GM23248 (cell line): ENCODE measurements around the gene RAC2. TPM values are rescaled to one million over a fixed set of nuclear protein-coding genes. Genes with fewer than 3 reads are reported as not detected.

Experiments
- DNase-seq: peaks from one replicate; pipeline ENCODE4 v3.0.0-alpha.2; 2015
- H2AFZ ChIP-seq: fragments of 200-600 bp; sonication (generic); 2 replicates; pipeline ENCODE4 v1.6.1; 2016; ENCODE audit warnings: antibody characterized with exemption
- H3F3A ChIP-seq: fragments of 200-600 bp; sonication (generic); 2 replicates; pipeline ENCODE4 v1.6.1; 2016; ENCODE audit warnings: mild to moderate bottlenecking, antibody characterized with exemption, mixed run types; ENCODE audit not compliant: insufficient read depth
- H3K27ac ChIP-seq: fragments of 200-600 bp; sonication (generic); 2 replicates; pipeline ENCODE4 v1.5.1; 2016; ENCODE audit warnings: mild to moderate bottlenecking
- H3K27me3 ChIP-seq: fragments of 200-600 bp; sonication (generic); replicated peaks from 2 replicates; pipeline ENCODE4 v1.6.1; 2016; ENCODE audit warnings: mild to moderate bottlenecking; ENCODE audit not compliant: insufficient read depth
- H3K36me3 ChIP-seq: fragments of 200-600 bp; sonication (generic); 2 replicates; pipeline ENCODE4 v1.6.1; 2016; ENCODE audit warnings: low read depth, mild to moderate bottlenecking
- H3K4me1 ChIP-seq: fragments of 200-600 bp; sonication (generic); 2 replicates; pipeline ENCODE4 v1.6.1; 2016; ENCODE audit warnings: mild to moderate bottlenecking; ENCODE audit not compliant: insufficient read depth
- H3K4me2 ChIP-seq: fragments of 200-600 bp; sonication (generic); one replicate; pipeline ENCODE4 v1.6.1; 2016; ENCODE audit warnings: mild to moderate bottlenecking; ENCODE audit not compliant: unreplicated experiment
- H3K4me3 ChIP-seq: fragments of 200-600 bp; sonication (generic); 2 replicates; pipeline ENCODE4 v1.5.1; 2016; ENCODE audit warnings: mild to moderate bottlenecking
- H3K79me2 ChIP-seq: fragments of 200-600 bp; sonication (generic); 2 replicates; pipeline ENCODE4 v1.6.1; 2016; ENCODE audit warnings: mild to moderate bottlenecking; ENCODE audit not compliant: insufficient read depth
- H3K9ac ChIP-seq: fragments of 200-600 bp; sonication (generic); 2 replicates; pipeline ENCODE4 v1.6.1; 2016; ENCODE audit warnings: mild to moderate bottlenecking
- H3K9me2 ChIP-seq: fragments of 200-600 bp; sonication (generic); 2 replicates; pipeline ENCODE4 v1.6.1; 2016; ENCODE audit warnings: mixed run types, mild to moderate bottlenecking, moderate library complexity; ENCODE audit not compliant: insufficient read depth
- H3K9me3 ChIP-seq: fragments of 200-600 bp; sonication (generic); one replicate; pipeline ENCODE4 v1.6.1; 2017; ENCODE audit warnings: low read depth
- H4K20me1 ChIP-seq: fragments of 200-600 bp; sonication (generic); 2 replicates; pipeline ENCODE4 v1.6.0; 2016; ENCODE audit not compliant: insufficient read depth
- EZH2 ChIP-seq: fragments of 200-600 bp; sonication (generic); IDR thresholded peaks from 2 replicates; pipeline ENCODE4 v1.6.1; 2018; ENCODE audit warnings: antibody characterized with exemption, mild to moderate bottlenecking; ENCODE audit not compliant: insufficient read depth, poor library complexity, severe bottlenecking
- EZH2phosphoT487 ChIP-seq: fragments of 200-600 bp; sonication (generic); IDR thresholded peaks from 2 replicates; pipeline ENCODE4 v1.6.1; 2018; ENCODE audit warnings: antibody characterized with exemption, moderate library complexity, mild to moderate bottlenecking, low read depth; ENCODE audit not compliant: insufficient read depth
- whole genome bisulfite sequencing, 2 experiments: methylation state at CpG; one replicate each; pipeline ENCODE4 v1.1.6; 2015 to 2017; ENCODE audit warnings: low lambda C conversion rate in 2 of 2, low coverage in 1 of 2; ENCODE audit errors: missing lambda C conversion rate in 2 of 2; 5-methylcytosine and 5-hydroxymethylcytosine counted together
- in situ Hi-C: fragments of 300-500 bp; cut with MboI; formaldehyde crosslinking; loops from 2 replicates; pipeline ENCODE4 v1.15.0; 2020
- polyA plus RNA-seq: library from polyadenylated mRNA; unstranded; fragments of >200 nt; fragmentation: Nextera tagmentation; extraction: Ambion mirVana; gene quantifications from 2 replicates; pipeline ENCODE4 v1.2.1, GENCODE V29; 2016
- total RNA-seq: library from RNA; depleted of rRNA; stranded (reverse); fragments of >200 nt; shearing (Covaris generic); gene quantifications from 2 replicates; pipeline ENCODE4 v1.2.3, GENCODE V29; 2014

Gene RAC2
- total and polyA plus RNA-seq, 2 experiments from 2014 or later, result 34.9 to 35.1 TPM

GRCh38 chr22:37183432-37184379 lies 60.4 kb downstream of the RAC2 start:
- Histone ChIP-seq H3K9me2 (no peaks in the 10 kb centered on the region), H3K4me1 (peaks cover 22% of the 10 kb centered on the region), H3K9me3 (no peaks in the 10 kb centered on the region), H3K36me3 (no peaks in the 10 kb centered on the region), H3K79me2 (no peaks in the 10 kb centered on the region), H3K9ac (no peak overlapping the region), H3K4me3 (no peak overlapping the region), H2AFZ (no peak overlapping the region), H4K20me1 (no peaks in the 10 kb centered on the region), H3K4me2 (no peak overlapping the region), H3K27me3 (no peaks in the 10 kb centered on the region), H3K27ac (no peak overlapping the region), H3F3A (peaks cover 12% of the 10 kb centered on the region)
- no peak for DNase-seq
- in situ Hi-C loops, result no loop called here
- TF ChIP-seq EZH2phosphoT487 (no peak), EZH2 (no peak)
- 82 to 83% methylated on average over 17 of the region's 17 CpGs for WGBS, 2 experiments

- peaks cover 14% of the 10 kb centered on the region for H3K4me1 ChIP-seq
- TF ChIP-seq EZH2phosphoT487 (no peak), EZH2 (no peak)
- no peak overlapping the region for H3K27ac ChIP-seq
- H2AFZ ChIP-seq, result no peak overlapping the region
- no peaks in the 10 kb centered on the region for H4K20me1 ChIP-seq
- H3K9ac ChIP-seq, result no peak overlapping the region
- H3K9me3 ChIP-seq, result no peaks in the 10 kb centered on the region
- H3K79me2 ChIP-seq, result no peaks in the 10 kb centered on the region
- 72 to 79% methylated on average over 3 of the region's 3 CpGs for WGBS, 2 experiments
- in situ Hi-C loops, result no loop called here
- no peaks in the 10 kb centered on the region for H3K27me3 ChIP-seq
- no peaks in the 10 kb centered on the region for H3K36me3 ChIP-seq
- H3K4me3 ChIP-seq, result no peak overlapping the region
- H3K9me2 ChIP-seq, result no peaks in the 10 kb centered on the region
- DNase-seq, result no peak
- no peak overlapping the region for H3K4me2 ChIP-seq
- peaks cover 7% of the 10 kb centered on the region; the same call in 1 of the 2 replicates for H3F3A ChIP-seq
Observed at GRCh38 chr22:37182949-37183245, 61.2 kb downstream of the RAC2 start.

- Histone ChIP-seq H3F3A (peaks cover 3% of the 10 kb centered on the region; the same call in 1 of the 2 replicates), H2AFZ (no peak overlapping the region), H3K9me3 (no peaks in the 10 kb centered on the region), H3K27me3 (no peaks in the 10 kb centered on the region), H3K36me3 (no peaks in the 10 kb centered on the region), H3K4me1 (peaks cover 8% of the 10 kb centered on the region), H3K9me2 (no peaks in the 10 kb centered on the region), H3K4me2 (no peak overlapping the region), H3K4me3 (no peak overlapping the region), H3K27ac (no peak overlapping the region), H3K79me2 (no peaks in the 10 kb centered on the region), H4K20me1 (no peaks in the 10 kb centered on the region), H3K9ac (no peak overlapping the region)
- WGBS, 2 experiments, result 83 to 84% methylated on average over 37 of the region's 37 CpGs
- no peak for TF ChIP-seq EZH2phosphoT487
- TF ChIP-seq EZH2, result no peak
- in situ Hi-C loops, result no loop called here
- no peak for DNase-seq
Observed at GRCh38 chr22:37182101-37182948, 61.7 kb downstream of the RAC2 start.

- Histone ChIP-seq H3F3A (no peaks in the 10 kb centered on the region), H3K9me2 (no peaks in the 10 kb centered on the region), H3K27ac (no peak overlapping the region), H3K36me3 (no peaks in the 10 kb centered on the region), H3K9me3 (no peaks in the 10 kb centered on the region), H3K4me2 (no peak overlapping the region), H4K20me1 (no peaks in the 10 kb centered on the region), H2AFZ (no peak overlapping the region), H3K79me2 (no peaks in the 10 kb centered on the region), H3K4me1 (peaks cover 6% of the 10 kb centered on the region), H3K9ac (no peak overlapping the region), H3K27me3 (no peaks in the 10 kb centered on the region), H3K4me3 (no peak overlapping the region)
- in situ Hi-C loops, result no loop called here
- TF ChIP-seq EZH2 (no peak), EZH2phosphoT487 (no peak)
- WGBS, 2 experiments, result 31 to 35% methylated on average over 4 of the region's 4 CpGs
- DNase-seq, result peak; percentile 71
Observed at GRCh38 chr22:37181681-37182080, 62.4 kb downstream of the RAC2 start.
